Astrocyte (in vitro differentiated cells and primary cell): ENCODE results near the gene ADGRD1.

Experiments used
- EZH2 ChIP-seq: IDR thresholded peaks from 2 replicates; pipeline ENCODE4 v1.6.1; 2012; ENCODE audit warnings: mild to moderate bottlenecking, low read length, inconsistent platforms; ENCODE audit not compliant: insufficient read depth
- TF ChIP-seq, protein P1 (sequence below): IDR thresholded peaks from 2 replicates; pipeline ENCODE4 v1.5.1; 2011; ENCODE audit warnings: low read depth, mild to moderate bottlenecking, inconsistent platforms, low read length, moderate library complexity; ENCODE audit not compliant: insufficient read depth

DNA sequence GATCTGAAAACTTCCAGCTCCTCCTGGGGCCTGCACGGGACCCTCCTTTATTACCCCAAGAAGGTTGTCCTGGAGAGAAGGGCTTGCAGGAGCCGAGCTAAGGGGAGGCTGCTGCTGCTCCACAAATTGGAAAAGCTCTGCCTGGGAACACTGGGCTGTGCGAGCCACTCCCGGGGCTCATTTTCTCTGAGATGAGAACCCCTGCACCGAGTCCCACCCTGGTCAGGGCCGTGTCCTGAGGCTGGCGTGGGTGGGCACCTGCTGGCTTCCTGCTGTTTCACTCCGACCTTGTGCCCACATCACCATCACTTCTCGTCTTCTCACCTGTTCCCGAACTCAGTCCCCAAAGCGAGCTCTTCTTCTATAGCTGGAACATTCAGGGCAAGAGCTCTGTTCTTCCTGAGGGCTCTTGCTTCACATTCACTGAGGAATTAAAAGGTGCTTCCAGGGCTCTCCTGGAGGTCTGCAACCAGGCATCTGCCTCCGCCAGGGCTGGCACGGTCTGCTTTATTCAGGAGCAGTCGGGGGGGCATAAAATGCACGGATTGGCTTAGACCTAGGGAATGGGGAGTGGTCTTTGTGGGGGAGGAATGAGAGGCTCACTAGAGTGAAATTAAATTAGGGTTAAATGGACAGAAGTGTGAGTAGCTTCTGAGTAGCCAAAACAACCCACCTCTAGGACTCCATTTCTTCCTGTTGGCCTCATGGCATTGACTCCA lies 98.5 kb downstream of the ADGRD1 start:
- TF ChIP-seq, protein P1, sequence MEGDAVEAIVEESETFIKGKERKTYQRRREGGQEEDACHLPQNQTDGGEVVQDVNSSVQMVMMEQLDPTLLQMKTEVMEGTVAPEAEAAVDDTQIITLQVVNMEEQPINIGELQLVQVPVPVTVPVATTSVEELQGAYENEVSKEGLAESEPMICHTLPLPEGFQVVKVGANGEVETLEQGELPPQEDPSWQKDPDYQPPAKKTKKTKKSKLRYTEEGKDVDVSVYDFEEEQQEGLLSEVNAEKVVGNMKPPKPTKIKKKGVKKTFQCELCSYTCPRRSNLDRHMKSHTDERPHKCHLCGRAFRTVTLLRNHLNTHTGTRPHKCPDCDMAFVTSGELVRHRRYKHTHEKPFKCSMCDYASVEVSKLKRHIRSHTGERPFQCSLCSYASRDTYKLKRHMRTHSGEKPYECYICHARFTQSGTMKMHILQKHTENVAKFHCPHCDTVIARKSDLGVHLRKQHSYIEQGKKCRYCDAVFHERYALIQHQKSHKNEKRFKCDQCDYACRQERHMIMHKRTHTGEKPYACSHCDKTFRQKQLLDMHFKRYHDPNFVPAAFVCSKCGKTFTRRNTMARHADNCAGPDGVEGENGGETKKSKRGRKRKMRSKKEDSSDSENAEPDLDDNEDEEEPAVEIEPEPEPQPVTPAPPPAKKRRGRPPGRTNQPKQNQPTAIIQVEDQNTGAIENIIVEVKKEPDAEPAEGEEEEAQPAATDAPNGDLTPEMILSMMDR: no peak
- TF ChIP-seq EZH2: no peak
